GM23338 (cell line): ENCODE measurements around the gene CCDC170. TPM values are rescaled to one million over a fixed set of nuclear protein-coding genes. Genes with fewer than 3 reads are reported as not detected.

Source experiments
- ATAC-seq: fragments of 200-7000 bp; cut with Tn5 transposase; 3 replicates; pipeline ENCODE4 v1.9.1; 2020
- DNase-seq: peaks from one replicate; pipeline ENCODE4 v3.0.0-alpha.2; 2015; ENCODE audit warnings: low spot score
- H2AFZ ChIP-seq: fragments of 200-600 bp; sonication (generic); 2 replicates; pipeline ENCODE4 v1.8.0; 2016; ENCODE audit warnings: antibody characterized with exemption, mild to moderate bottlenecking, moderate library complexity
- H3F3A ChIP-seq: fragments of 200-600 bp; sonication (generic); replicated peaks from 2 replicates; pipeline ENCODE4 v1.8.0; 2017; ENCODE audit warnings: antibody characterized with exemption, mixed run types, low read depth
- H3K27ac ChIP-seq: fragments of 200-600 bp; sonication (generic); 2 replicates; pipeline ENCODE4 v1.6.1; 2016; ENCODE audit warnings: low read depth
- H3K27me3 ChIP-seq: fragments of 200-600 bp; sonication (generic); 2 replicates; pipeline ENCODE4 v1.8.0; 2016; ENCODE audit warnings: mild to moderate bottlenecking, mixed run types, moderate library complexity; ENCODE audit not compliant: insufficient read depth
- H3K36me3 ChIP-seq: fragments of 200-600 bp; sonication (generic); 2 replicates; pipeline ENCODE4 v1.8.0; 2016; ENCODE audit warnings: mild to moderate bottlenecking; ENCODE audit not compliant: insufficient read depth
- H3K4me1 ChIP-seq: fragments of 200-600 bp; sonication (generic); 2 replicates; pipeline ENCODE4 v1.8.0; 2016; ENCODE audit warnings: mild to moderate bottlenecking, moderate library complexity; ENCODE audit not compliant: insufficient read depth
- H3K4me2 ChIP-seq: fragments of 200-600 bp; sonication (generic); 2 replicates; pipeline ENCODE4 v1.7.1; 2017; ENCODE audit warnings: mixed run types
- H3K4me3 ChIP-seq: fragments of 200-600 bp; sonication (generic); 2 replicates; pipeline ENCODE4 v1.6.1; 2016; ENCODE audit warnings: mixed run types
- H3K79me2 ChIP-seq: fragments of 200-600 bp; sonication (generic); replicated peaks from 2 replicates; pipeline ENCODE4 v1.8.0; 2017; ENCODE audit warnings: mild to moderate bottlenecking; ENCODE audit not compliant: insufficient read depth
- H3K9me2 ChIP-seq: fragments of 200-600 bp; sonication (generic); 2 replicates; pipeline ENCODE4 v1.8.0; 2017; ENCODE audit not compliant: insufficient read depth
- H4K20me1 ChIP-seq: fragments of 200-600 bp; sonication (generic); replicated peaks from 2 replicates; pipeline ENCODE4 v1.8.0; 2017; ENCODE audit warnings: mild to moderate bottlenecking; ENCODE audit not compliant: insufficient read depth
- H3K27ac Mint-ChIP-seq: 2 replicates; pipeline ENCODE4 v1.8.0; 2020; ENCODE audit warnings: inconsistent platforms, mild to moderate bottlenecking, moderate library complexity, mixed read lengths
- H3K27me3 Mint-ChIP-seq: 3 replicates; pipeline ENCODE4 v1.8.0; 2022; ENCODE audit warnings: low read depth, mild to moderate bottlenecking, moderate library complexity, mixed read lengths, inconsistent platforms; ENCODE audit not compliant: insufficient read depth, poor library complexity
- H3K36me3 Mint-ChIP-seq: 3 replicates; pipeline ENCODE4 v1.8.0; 2021; ENCODE audit warnings: low read depth, mild to moderate bottlenecking, inconsistent platforms, moderate library complexity, mixed read lengths
- H3K4me1 Mint-ChIP-seq: 3 replicates; pipeline ENCODE4 v1.8.0; 2020; ENCODE audit warnings: mild to moderate bottlenecking, inconsistent platforms, mixed read lengths
- H3K4me3 Mint-ChIP-seq: 3 replicates; pipeline ENCODE4 v1.8.0; 2021; ENCODE audit warnings: moderate library complexity, mild to moderate bottlenecking, inconsistent platforms, mixed read lengths
- H3K9me3 Mint-ChIP-seq: 3 replicates; pipeline ENCODE4 v1.8.0; 2020; ENCODE audit warnings: moderate library complexity, mild to moderate bottlenecking, inconsistent platforms, mixed read lengths
- CTCF ChIP-seq, 2 experiments: fragments of 200-600 bp in 1 of 2; sonication (generic) in 1 of 2; conservative IDR thresholded peaks; 2 replicates each; pipeline versions ENCODE4 v1.5.1 to v1.6.1; 2016 to 2017; ENCODE audit warnings: antibody characterized with exemption in 2 of 2, low read depth in 2 of 2, mild to moderate bottlenecking in 2 of 2, moderate library complexity in 1 of 2
- EZH2phosphoT487 ChIP-seq: fragments of 200-600 bp; sonication (generic); IDR thresholded peaks from one replicate; pipeline ENCODE4 v1.8.1; 2018; ENCODE audit warnings: antibody characterized with exemption; ENCODE audit not compliant: unreplicated experiment
- JUNB ChIP-seq: IDR thresholded peaks from one replicate; pipeline ENCODE4 v1.6.1; 2016; ENCODE audit warnings: antibody characterized with exemption; ENCODE audit not compliant: unreplicated experiment
- NANOG ChIP-seq: IDR thresholded peaks from 2 replicates; pipeline ENCODE4 v1.6.1; 2016; ENCODE audit warnings: antibody characterized with exemption, borderline replicate concordance
- REST ChIP-seq: IDR thresholded peaks from one replicate; pipeline ENCODE4 v1.6.1; 2018; ENCODE audit warnings: antibody characterized with exemption; ENCODE audit not compliant: unreplicated experiment
- ZNF114 ChIP-seq: fragments of 250-450 bp; sonication (Bioruptor Pico); IDR thresholded peaks from 2 replicates; pipeline ENCODE4 v1.5.0; 2020; ENCODE audit warnings: mild to moderate bottlenecking, moderate library complexity
- polyA plus RNA-seq: library from polyadenylated mRNA; unstranded; fragments of >200 nt; fragmentation: Nextera tagmentation; extraction: Ambion mirVana; gene quantifications from 2 replicates; pipeline ENCODE4 v1.2.1, GENCODE V29; 2016
- total RNA-seq: library from RNA; depleted of rRNA; stranded (reverse); fragments of >200 nt; shearing (Covaris generic); gene quantifications from 2 replicates; pipeline ENCODE4 v1.2.3, GENCODE V29; 2014

The CCDC170 gene
- total and polyA plus RNA-seq, 2 experiments from 2014 or later, result 0.18 TPM; not detected in 1

- Histone ChIP-seq H3K4me2 (no peak overlapping the region), H4K20me1 (no peaks in the 10 kb centered on the region), H3K27ac (no peak overlapping the region), H3K4me3 (no peak overlapping the region), H3K27me3 (no peaks in the 10 kb centered on the region), H3K9me2 (no peaks in the 10 kb centered on the region), H2AFZ (no peak overlapping the region), H3K36me3 (no peaks in the 10 kb centered on the region), H3K79me2 (no peaks in the 10 kb centered on the region), H3K4me1 (no peaks in the 10 kb centered on the region), H3F3A (no peaks in the 10 kb centered on the region)
- no peak overlapping the region for H3K27ac Mint-ChIP-seq
- TF ChIP-seq EZH2phosphoT487 (no peak), NANOG (no peak), ZNF114 (CRISPR knock-in tag) (no peak)
- no peak overlapping the region for H3K4me3 Mint-ChIP-seq
- DNase-seq, result no peak
- H3K27me3 Mint-ChIP-seq, result no peaks in the 10 kb centered on the region
- no peaks in the 10 kb centered on the region for H3K36me3 Mint-ChIP-seq
- H3K4me1 Mint-ChIP-seq, result no peaks in the 10 kb centered on the region
- no peaks in the 10 kb centered on the region for H3K9me3 Mint-ChIP-seq
- ATAC-seq, result no peak
Measured at GRCh38 chr6:151661509-151661908, 167.7 kb downstream of the CCDC170 start.

GRCh38 chr6:151661928-151662327, 168.1 kb downstream of the CCDC170 start:
- Histone ChIP-seq H3K4me3 (no peak overlapping the region), H4K20me1 (no peaks in the 10 kb centered on the region), H3K79me2 (no peaks in the 10 kb centered on the region), H3K9me2 (no peaks in the 10 kb centered on the region), H3K4me1 (no peaks in the 10 kb centered on the region), H3K27ac (no peak overlapping the region), H3F3A (no peaks in the 10 kb centered on the region), H2AFZ (no peak overlapping the region), H3K27me3 (no peaks in the 10 kb centered on the region), H3K4me2 (no peak overlapping the region), H3K36me3 (no peaks in the 10 kb centered on the region)
- H3K27ac Mint-ChIP-seq, result no peak overlapping the region
- no peak overlapping the region for H3K4me3 Mint-ChIP-seq
- DNase-seq (peak; percentile 71), ATAC-seq (peak; percentile 91)
- H3K27me3 Mint-ChIP-seq, result no peaks in the 10 kb centered on the region
- no peaks in the 10 kb centered on the region for H3K9me3 Mint-ChIP-seq
- TF ChIP-seq REST, result no peak
- TF ChIP-seq CTCF (conservative IDR thresholded peaks at IDR 0.05; ENCODE audit: low read depth in 2 of 2), result peak; percentile 69 to 76
- TF ChIP-seq JUNB, result no peak
- no peaks in the 10 kb centered on the region for H3K36me3 Mint-ChIP-seq
- no peaks in the 10 kb centered on the region for H3K4me1 Mint-ChIP-seq
